Measurements from ENCODE around the gene TEX2. TPM values are rescaled to one million over a fixed set of nuclear protein-coding genes. Genes with fewer than 3 reads are reported as not detected.
A peak's percentile ranks its signal among the peaks of the same experiment; 100 is the strongest.

TEX2 gene
- total and polyA plus RNA-seq, 2 of the 13 experiments (the other 11 are each of a cell fraction or from before 2014, with no cell fraction given): 21.4 to 37.7 TPM

DNA sequence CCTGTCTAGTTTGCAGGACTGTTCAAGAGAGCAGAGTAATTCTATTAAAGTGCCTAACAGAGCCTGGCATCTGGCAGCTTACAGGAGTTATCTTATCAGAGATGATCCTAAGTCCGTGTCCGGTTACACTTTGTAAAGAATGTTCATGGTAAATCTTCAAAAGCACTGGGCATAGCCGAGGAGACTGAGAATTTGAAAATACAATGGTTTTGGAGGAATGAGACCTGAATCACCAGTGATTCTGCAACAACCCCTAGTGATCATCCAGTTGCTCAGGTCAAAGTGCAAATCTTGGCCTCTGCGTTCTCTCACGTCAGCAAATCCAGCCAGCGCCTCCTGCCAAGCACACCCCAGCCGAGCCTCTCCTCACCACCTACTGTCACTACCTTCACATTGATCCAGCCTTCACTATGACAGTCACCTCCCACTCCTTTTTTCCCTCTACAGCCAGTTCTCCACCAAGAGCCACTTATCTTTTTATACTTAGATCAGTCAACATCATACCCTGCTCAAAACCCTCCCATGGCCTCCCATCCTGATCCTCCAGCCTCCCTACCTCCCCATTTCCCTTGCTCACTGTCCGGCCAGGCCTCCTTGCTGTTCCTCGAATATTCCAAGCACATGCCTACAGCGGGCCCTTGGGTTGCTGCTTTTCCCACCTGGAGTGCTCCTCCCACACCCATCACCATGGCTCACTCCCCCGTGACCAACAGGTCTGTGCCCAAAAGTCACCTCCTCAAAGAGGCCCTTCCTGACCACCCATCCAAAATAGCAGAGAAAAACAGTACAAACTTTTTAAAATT lies 75.8 kb downstream of the TEX2 start (continued):
- TF ChIP-seq, protein P1, sequence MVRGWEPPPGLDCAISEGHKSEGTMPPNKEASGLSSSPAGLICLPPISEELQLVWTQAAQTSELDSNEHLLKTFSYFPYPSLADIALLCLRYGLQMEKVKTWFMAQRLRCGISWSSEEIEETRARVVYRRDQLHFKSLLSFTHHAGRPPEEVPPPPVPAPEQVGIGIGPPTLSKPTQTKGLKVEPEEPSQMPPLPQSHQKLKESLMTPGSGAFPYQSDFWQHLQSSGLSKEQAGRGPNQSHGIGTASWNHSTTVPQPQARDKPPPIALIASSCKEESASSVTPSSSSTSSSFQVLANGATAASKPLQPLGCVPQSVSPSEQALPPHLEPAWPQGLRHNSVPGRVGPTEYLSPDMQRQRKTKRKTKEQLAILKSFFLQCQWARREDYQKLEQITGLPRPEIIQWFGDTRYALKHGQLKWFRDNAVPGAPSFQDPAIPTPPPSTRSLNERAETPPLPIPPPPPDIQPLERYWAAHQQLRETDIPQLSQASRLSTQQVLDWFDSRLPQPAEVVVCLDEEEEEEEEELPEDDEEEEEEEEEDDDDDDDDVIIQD (CRISPR knock-in tag; IDR thresholded peaks at IDR 0.05; ENCODE audit: low read depth): 0 out of 2 replicates have a peak, but pooled peaks have one; percentile 68
- TF ChIP-seq TAF1 (CRISPR knock-in tag; IDR thresholded peaks at IDR 0.05): no peak
- TF ChIP-seq SMARCC2 (IDR thresholded peaks at IDR 0.05): no peak
- TF ChIP-seq, protein P2, sequence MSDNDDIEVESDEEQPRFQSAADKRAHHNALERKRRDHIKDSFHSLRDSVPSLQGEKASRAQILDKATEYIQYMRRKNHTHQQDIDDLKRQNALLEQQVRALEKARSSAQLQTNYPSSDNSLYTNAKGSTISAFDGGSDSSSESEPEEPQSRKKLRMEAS (IDR thresholded peaks at IDR 0.05): peak; percentile 60; the same call in 1 of the 2 replicates
- TF ChIP-seq, protein P3, sequence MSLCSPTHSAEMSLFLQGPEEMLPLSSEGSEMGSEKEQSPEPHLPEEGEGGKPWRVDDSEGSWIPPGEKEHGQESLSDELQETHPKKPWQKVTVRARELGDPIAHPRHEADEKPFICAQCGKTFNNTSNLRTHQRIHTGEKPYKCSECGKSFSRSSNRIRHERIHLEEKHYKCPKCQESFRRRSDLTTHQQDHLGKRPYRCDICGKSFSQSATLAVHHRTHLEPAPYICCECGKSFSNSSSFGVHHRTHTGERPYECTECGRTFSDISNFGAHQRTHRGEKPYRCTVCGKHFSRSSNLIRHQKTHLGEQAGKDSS (CRISPR knock-in tag; IDR thresholded peaks at IDR 0.05; ENCODE audit: borderline replicate concordance, low read depth): 0 out of 2 replicates have a peak, but pooled peaks have one; percentile 43
- no peak for TF ChIP-seq ZNF138 (CRISPR knock-in tag; IDR thresholded peaks at IDR 0.05; ENCODE audit: low read depth)
- peak; percentile 75; the same call in 1 of the 2 replicates for TF ChIP-seq MIER3 (CRISPR knock-in tag; IDR thresholded peaks at IDR 0.05; ENCODE audit: borderline replicate concordance)
- TF ChIP-seq ELF3 (CRISPR knock-in tag; IDR thresholded peaks at IDR 0.05): peak; percentile 66
- TF ChIP-seq, protein P4, sequence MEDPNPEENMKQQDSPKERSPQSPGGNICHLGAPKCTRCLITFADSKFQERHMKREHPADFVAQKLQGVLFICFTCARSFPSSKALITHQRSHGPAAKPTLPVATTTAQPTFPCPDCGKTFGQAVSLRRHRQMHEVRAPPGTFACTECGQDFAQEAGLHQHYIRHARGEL (CRISPR knock-in tag; IDR thresholded peaks at IDR 0.05): no peak
- no peak; the same call in 1 of the 2 replicates for TF ChIP-seq ZNF24 (IDR thresholded peaks at IDR 0.05)
- no peak for TF ChIP-seq RELA (CRISPR knock-in tag; IDR thresholded peaks at IDR 0.05)
- TF ChIP-seq ZNF451 (CRISPR knock-in tag; IDR thresholded peaks at IDR 0.05): no peak
- peak; percentile 62; the same call in 1 of the 2 replicates for TF ChIP-seq MTA1 (CRISPR knock-in tag; IDR thresholded peaks at IDR 0.05; ENCODE audit: borderline replicate concordance)
- TF ChIP-seq SNAI1 (CRISPR knock-in tag; IDR thresholded peaks at IDR 0.05; ENCODE audit: borderline replicate concordance): no peak
- TF ChIP-seq, protein P5, sequence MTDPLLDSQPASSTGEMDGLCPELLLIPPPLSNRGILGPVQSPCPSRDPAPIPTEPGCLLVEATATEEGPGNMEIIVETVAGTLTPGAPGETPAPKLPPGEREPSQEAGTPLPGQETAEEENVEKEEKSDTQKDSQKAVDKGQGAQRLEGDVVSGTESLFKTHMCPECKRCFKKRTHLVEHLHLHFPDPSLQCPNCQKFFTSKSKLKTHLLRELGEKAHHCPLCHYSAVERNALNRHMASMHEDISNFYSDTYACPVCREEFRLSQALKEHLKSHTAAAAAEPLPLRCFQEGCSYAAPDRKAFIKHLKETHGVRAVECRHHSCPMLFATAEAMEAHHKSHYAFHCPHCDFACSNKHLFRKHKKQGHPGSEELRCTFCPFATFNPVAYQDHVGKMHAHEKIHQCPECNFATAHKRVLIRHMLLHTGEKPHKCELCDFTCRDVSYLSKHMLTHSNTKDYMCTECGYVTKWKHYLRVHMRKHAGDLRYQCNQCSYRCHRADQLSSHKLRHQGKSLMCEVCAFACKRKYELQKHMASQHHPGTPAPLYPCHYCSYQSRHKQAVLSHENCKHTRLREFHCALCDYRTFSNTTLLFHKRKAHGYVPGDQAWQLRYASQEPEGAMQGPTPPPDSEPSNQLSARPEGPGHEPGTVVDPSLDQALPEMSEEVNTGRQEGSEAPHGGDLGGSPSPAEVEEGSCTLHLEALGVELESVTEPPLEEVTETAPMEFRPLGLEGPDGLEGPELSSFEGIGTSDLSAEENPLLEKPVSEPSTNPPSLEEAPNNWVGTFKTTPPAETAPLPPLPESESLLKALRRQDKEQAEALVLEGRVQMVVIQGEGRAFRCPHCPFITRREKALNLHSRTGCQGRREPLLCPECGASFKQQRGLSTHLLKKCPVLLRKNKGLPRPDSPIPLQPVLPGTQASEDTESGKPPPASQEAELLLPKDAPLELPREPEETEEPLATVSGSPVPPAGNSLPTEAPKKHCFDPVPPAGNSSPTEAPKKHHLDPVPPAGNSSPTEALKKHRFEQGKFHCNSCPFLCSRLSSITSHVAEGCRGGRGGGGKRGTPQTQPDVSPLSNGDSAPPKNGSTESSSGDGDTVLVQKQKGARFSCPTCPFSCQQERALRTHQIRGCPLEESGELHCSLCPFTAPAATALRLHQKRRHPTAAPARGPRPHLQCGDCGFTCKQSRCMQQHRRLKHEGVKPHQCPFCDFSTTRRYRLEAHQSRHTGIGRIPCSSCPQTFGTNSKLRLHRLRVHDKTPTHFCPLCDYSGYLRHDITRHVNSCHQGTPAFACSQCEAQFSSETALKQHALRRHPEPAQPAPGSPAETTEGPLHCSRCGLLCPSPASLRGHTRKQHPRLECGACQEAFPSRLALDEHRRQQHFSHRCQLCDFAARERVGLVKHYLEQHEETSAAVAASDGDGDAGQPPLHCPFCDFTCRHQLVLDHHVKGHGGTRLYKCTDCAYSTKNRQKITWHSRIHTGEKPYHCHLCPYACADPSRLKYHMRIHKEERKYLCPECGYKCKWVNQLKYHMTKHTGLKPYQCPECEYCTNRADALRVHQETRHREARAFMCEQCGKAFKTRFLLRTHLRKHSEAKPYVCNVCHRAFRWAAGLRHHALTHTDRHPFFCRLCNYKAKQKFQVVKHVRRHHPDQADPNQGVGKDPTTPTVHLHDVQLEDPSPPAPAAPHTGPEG (CRISPR knock-in tag; IDR thresholded peaks at IDR 0.05): no peak
- TF ChIP-seq, protein P6, sequence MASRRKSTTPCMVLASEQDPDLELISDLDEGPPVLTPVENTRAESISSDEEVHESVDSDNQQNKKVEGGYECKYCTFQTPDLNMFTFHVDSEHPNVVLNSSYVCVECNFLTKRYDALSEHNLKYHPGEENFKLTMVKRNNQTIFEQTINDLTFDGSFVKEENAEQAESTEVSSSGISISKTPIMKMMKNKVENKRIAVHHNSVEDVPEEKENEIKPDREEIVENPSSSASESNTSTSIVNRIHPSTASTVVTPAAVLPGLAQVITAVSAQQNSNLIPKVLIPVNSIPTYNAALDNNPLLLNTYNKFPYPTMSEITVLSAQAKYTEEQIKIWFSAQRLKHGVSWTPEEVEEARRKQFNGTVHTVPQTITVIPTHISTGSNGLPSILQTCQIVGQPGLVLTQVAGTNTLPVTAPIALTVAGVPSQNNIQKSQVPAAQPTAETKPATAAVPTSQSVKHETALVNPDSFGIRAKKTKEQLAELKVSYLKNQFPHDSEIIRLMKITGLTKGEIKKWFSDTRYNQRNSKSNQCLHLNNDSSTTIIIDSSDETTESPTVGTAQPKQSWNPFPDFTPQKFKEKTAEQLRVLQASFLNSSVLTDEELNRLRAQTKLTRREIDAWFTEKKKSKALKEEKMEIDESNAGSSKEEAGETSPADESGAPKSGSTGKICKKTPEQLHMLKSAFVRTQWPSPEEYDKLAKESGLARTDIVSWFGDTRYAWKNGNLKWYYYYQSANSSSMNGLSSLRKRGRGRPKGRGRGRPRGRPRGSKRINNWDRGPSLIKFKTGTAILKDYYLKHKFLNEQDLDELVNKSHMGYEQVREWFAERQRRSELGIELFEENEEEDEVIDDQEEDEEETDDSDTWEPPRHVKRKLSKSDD (CRISPR knock-in tag; IDR thresholded peaks at IDR 0.05; ENCODE audit: low read depth): no peak
- TF ChIP-seq ATF1 (CRISPR knock-in tag; IDR thresholded peaks at IDR 0.05): peak; percentile 51
- no peak for TF ChIP-seq ZNF530 (CRISPR knock-in tag; IDR thresholded peaks at IDR 0.05; ENCODE audit: low read depth)

Measured in HepG2 (cell line).